Measurements from ENCODE around the gene MRPL43.

The MRPL43 gene

GRCh38 chr10:100966887-100967286, 20.4 kb downstream of the MRPL43 start:
- no peak for DNase-seq (ENCODE audit: low read depth)

- DNase-seq (ENCODE audit: low read depth), result no peak
These were observed 21.5 kb downstream of the MRPL43 start for GRCh38 chr10:100965820-100966219.

- DNase-seq (ENCODE audit: low read depth), result no peak
These were observed 23.5 kb downstream of the MRPL43 start for GRCh38 chr10:100963826-100964225.

GRCh38 chr10:100962351-100963080, 24.8 kb downstream of the MRPL43 start:
- DNase-seq (ENCODE audit: low read depth), result no peak

GRCh38 chr10:100960251-100960650, 27.0 kb downstream of the MRPL43 start:
- DNase-seq (ENCODE audit: low read depth), result no peak

- DNase-seq (ENCODE audit: low read depth), result no peak
These were observed 38.4 kb downstream of the MRPL43 start for GRCh38 chr10:100948916-100949315.

GRCh38 chr10:100945754-100946153, 41.5 kb downstream of the MRPL43 start:
- no peak for DNase-seq (ENCODE audit: low read depth)

- DNase-seq (ENCODE audit: low read depth), result no peak
These were observed 43.8 kb downstream of the MRPL43 start for GRCh38 chr10:100943508-100943907.

- no peak for DNase-seq (ENCODE audit: low read depth)
These were observed 45.1 kb downstream of the MRPL43 start for GRCh38 chr10:100942229-100942628.

GRCh38 chr10:100939763-100940344, 47.4 kb downstream of the MRPL43 start:
- no peak for DNase-seq (ENCODE audit: low read depth)
